ENCODE data around the gene ZNF3. TPM values are rescaled to one million over a fixed set of nuclear protein-coding genes. Genes with fewer than 3 reads are reported as not detected.
A peak's percentile ranks its signal among the peaks of the same experiment; 100 is the strongest.
"Not testable (repeated sequence)": the region's sequence is repeated elsewhere in the genome, so short reads cannot be mapped to it uniquely, and the experiment has no call there.

The ZNF3 gene
- 24.3 and 71.3 TPM in 2 replicates for total RNA-seq (ENCODE audit: low replicate concordance)

- peak within 1 kb of the TSS; percentile 98 for H3K4me3 ChIP-seq (ENCODE audit: low read depth, low read length)
- DNase-seq (ENCODE audit: low read depth), result peak; percentile 99
- TF ChIP-seq, protein P1, sequence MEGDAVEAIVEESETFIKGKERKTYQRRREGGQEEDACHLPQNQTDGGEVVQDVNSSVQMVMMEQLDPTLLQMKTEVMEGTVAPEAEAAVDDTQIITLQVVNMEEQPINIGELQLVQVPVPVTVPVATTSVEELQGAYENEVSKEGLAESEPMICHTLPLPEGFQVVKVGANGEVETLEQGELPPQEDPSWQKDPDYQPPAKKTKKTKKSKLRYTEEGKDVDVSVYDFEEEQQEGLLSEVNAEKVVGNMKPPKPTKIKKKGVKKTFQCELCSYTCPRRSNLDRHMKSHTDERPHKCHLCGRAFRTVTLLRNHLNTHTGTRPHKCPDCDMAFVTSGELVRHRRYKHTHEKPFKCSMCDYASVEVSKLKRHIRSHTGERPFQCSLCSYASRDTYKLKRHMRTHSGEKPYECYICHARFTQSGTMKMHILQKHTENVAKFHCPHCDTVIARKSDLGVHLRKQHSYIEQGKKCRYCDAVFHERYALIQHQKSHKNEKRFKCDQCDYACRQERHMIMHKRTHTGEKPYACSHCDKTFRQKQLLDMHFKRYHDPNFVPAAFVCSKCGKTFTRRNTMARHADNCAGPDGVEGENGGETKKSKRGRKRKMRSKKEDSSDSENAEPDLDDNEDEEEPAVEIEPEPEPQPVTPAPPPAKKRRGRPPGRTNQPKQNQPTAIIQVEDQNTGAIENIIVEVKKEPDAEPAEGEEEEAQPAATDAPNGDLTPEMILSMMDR (IDR thresholded peaks at IDR 0.05; ENCODE audit: insufficient read depth, low read length), result peak; percentile 79
Observed at GRCh38 chr7:100081535-100082102, at the start of gene ZNF3. ZNF3 (minus strand) TSS chr7:100081723; CDS start chr7:100077357, 4,366 bp downstream.

DNA sequence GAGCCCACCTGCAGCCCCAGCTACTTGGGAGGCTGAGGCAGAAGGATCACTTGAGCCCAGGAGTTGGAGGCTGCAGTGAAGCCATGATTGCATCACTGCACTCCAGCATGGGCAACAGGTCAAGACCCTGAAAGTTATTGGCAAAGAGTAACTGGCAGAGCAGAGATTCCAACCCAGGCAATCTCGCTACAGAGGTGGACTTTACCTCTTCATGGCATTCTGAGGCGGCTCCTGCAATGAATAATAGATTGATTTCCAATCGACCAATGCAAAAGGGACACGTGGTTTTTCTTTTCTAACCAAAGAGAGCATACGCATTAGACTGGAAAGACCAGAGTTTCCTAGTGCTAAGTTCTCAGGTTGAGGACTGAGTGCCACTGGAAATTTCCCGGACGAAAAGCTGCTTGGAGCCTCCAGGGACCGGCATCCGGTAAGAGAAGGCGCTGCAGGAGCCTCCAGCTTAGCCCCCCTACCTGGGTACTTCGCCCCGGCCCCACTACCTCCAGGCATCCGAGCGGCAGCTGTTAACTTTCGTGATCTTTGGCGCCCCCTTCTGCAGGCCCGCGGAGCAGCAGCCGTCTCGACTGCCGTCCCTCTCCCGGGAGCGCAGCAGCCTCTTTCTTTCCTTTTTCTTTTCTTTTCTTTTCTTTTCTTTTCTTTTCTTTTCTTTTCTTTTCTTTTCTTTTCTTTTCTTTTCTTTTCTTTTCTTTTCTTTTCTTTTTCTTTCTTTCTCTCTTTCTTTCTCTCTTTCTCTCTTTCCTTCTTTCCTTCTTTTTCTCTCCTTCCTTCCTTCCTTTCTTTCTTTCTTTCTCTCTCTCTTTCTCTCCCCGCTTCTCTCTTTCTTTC lies 49.3 kb upstream of the ZNF3 start:
- TF ChIP-seq, protein P1 (IDR thresholded peaks at IDR 0.05; ENCODE audit: insufficient read depth, low read length), result peak; percentile 87
- no peak overlapping the region for H3K4me3 ChIP-seq (ENCODE audit: low read depth, low read length)
- DNase-seq (ENCODE audit: low read depth), result peak; percentile 55

GRCh38 chr7:100130220-100130607 lies 48.7 kb upstream of the ZNF3 start:
- not testable (repeated sequence) for DNase-seq (ENCODE audit: low read depth); H3K4me3 ChIP-seq (ENCODE audit: low read depth, low read length)

- H3K4me3 ChIP-seq (ENCODE audit: low read depth, low read length), result no peak overlapping the region
- TF ChIP-seq, protein P1 (IDR thresholded peaks at IDR 0.05; ENCODE audit: insufficient read depth, low read length), result no peak
- DNase-seq (ENCODE audit: low read depth), result no peak
Observed at GRCh38 chr7:100128637-100128963, 47.1 kb upstream of the ZNF3 start.

DNA sequence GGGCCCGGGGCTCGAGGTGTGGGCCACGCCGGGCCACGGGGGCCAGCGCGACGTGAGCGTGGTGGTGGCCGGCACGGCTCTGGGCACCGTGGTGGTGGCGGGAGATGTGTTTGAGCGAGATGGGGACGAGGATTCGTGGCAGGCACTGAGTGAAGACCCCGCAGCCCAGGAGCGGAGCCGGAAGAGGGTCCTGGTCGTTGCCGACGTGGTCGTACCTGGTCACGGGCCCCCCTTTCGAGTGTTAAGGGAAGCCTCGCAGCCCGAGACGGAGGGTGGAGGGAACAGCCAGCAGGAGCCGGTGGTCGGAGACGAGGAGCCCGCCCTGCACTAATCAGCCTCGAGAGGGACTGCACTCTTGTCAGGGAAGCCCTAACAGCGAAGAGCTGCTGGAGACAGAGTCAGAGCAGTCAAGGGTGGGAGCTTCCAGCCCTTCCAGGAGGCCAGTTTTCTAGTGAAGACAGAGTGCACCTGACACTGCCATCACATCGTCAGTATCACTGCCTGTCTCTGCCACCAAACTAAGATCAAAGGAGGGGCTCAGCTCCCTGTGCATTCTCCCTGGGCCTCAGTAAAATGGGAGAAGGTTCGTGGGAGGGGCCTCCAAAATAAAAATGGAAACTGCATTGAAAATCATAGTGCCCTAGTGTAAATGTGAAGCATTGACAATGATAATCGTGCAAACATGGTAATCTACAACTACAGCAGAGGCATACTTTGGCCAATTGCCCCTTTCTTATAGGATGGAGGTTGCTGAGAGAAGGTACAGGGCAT lies 46.5 kb upstream of the ZNF3 start:
- TF ChIP-seq, protein P1 (IDR thresholded peaks at IDR 0.05; ENCODE audit: insufficient read depth, low read length), result no peak
- H3K4me3 ChIP-seq (ENCODE audit: low read depth, low read length), result peak overlapping the region; percentile 99
- DNase-seq (ENCODE audit: low read depth), result no peak

DNA sequence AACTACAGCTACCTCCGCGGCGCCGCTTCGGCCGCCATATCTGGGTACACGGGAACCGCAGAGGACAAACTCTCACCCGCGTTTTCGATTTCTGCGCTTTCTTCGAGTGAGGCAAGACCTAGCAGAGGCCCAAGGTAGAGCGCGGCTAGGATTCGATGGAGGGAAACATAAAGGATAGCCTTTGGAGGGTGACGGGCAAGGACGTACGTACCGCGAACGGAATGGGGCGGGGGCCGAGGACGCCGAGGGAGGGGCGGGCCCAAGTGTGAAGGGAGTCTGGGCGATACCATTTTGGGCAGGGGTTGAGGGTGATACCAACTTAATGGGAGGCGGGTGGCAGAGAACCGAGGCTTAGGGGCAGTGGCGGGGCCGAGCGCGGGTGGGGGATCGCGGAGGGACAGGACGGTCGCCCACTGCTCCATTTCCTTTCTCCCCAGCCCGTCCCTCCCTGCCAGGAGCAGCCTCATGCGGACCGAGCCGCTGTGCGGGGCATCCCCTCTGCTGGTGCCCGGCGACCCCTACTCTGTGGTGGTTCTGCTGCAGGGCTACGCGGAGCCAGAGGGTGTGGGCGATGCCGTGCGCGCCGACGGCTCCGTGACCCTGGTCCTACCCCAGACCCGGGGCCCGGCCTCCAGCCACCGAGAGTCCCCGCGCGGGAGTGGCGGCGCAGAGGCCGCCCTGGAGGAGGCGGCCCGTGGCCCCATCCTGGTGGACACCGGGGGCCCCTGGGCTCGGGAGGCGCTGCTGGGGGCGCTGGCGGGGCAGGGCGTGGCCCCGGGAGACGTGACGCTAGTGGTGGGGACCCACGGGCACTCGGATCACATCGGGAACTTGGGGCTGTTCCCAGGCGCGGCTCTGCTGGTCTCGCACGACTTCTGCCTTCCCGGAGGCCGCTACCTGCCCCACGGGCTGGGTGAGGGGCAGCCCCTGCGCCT lies 45.7 kb upstream of the ZNF3 start, which contains the start of gene MBLAC1:
Gene MBLAC1 (plus strand): TSS at position 37 of the 935 bp plus-strand sequence. CDS start 429 bp downstream, at position 466.
- DNase-seq (ENCODE audit: low read depth), result peak; percentile 95
- TF ChIP-seq, protein P1 (IDR thresholded peaks at IDR 0.05; ENCODE audit: insufficient read depth, low read length), result no peak

More for the DNA sequence above, 45.7 kb upstream of the ZNF3 start, which contains the start of gene MBLAC1:
- H3K4me3 ChIP-seq (ENCODE audit: low read depth, low read length), result peak within 1 kb of the TSS; percentile 99

Measured in fibroblast of the aortic adventitia (primary cell).